LNCAP (cell line): ENCODE data around the gene DARS2.

Experiments
- TF ChIP-seq, protein P1 (sequence below): fragments of 450-650 bp; IDR thresholded peaks from 2 replicates; pipeline ENCODE4 v1.5.1; 2017; ENCODE audit warnings: mild to moderate bottlenecking

Gene DARS2

DNA sequence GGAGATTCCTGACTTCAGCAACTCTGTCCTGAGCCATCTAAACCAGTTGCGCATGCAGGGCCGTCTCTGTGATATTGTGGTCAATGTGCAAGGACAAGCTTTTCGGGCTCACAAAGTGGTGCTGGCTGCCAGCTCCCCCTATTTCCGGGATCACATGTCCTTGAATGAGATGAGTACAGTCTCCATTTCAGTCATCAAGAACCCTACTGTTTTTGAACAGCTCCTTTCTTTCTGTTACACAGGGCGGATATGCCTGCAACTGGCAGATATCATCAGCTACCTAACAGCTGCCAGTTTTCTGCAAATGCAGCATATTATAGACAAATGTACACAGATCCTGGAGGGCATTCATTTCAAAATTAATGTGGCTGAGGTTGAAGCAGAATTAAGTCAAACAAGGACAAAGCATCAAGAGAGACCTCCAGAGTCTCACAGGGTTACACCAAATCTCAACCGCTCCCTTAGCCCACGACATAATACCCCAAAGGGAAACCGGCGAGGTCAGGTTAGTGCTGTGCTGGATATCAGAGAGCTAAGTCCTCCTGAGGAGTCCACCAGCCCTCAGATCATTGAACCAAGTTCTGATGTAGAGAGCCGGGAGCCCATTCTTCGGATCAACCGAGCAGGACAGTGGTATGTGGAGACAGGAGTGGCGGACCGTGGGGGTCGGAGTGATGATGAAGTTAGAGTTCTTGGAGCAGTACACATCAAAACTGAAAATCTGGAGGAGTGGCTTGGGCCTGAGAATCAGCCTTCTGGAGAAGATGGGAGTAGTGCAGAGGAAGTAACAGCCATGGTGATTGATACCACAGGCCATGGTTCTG is 46.0 kb downstream of the DARS2 start:
- TF ChIP-seq, protein P1, sequence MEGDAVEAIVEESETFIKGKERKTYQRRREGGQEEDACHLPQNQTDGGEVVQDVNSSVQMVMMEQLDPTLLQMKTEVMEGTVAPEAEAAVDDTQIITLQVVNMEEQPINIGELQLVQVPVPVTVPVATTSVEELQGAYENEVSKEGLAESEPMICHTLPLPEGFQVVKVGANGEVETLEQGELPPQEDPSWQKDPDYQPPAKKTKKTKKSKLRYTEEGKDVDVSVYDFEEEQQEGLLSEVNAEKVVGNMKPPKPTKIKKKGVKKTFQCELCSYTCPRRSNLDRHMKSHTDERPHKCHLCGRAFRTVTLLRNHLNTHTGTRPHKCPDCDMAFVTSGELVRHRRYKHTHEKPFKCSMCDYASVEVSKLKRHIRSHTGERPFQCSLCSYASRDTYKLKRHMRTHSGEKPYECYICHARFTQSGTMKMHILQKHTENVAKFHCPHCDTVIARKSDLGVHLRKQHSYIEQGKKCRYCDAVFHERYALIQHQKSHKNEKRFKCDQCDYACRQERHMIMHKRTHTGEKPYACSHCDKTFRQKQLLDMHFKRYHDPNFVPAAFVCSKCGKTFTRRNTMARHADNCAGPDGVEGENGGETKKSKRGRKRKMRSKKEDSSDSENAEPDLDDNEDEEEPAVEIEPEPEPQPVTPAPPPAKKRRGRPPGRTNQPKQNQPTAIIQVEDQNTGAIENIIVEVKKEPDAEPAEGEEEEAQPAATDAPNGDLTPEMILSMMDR, result no peak

DNA sequence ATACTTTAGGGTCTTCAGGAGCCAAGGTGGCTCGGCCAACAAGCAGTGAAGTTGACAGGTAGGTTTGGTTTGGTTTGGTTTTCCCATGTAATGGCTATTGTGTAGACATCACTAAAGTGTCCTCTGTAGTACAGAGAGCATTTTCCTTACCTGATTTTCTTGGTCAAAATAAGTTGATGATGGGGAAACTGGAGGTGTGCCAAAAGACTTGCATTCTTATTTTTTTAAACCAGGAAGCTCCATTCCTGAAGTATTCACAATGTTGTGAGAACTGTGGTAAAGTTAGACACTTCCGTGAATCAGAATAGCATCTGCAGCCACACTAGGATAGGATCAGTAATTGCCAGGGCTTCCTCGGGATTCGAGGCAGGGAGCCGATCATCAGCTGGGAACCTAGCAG is 46.6 kb downstream of the DARS2 start:
- TF ChIP-seq, protein P1, result no peak

DNA sequence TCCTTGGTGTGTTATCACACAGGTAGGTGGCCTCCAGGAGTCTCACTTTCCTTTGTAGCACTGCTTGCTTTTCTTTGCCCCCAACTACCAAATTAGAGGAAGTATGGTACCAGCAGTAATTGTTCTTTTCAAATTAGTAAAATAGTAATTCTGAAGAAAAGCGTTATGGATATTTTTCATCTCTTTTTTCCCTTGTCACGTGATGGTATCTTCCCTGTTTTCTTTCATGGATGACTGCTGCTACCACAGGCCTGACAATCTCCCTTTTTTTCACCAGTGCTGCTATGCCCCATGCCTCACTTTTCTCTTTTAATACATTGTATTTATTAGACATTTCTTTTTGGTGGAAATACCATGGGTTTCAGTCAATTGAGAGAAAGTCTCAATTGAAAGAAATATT is 47.0 kb downstream of the DARS2 start:
- TF ChIP-seq, protein P1, result no peak

DNA sequence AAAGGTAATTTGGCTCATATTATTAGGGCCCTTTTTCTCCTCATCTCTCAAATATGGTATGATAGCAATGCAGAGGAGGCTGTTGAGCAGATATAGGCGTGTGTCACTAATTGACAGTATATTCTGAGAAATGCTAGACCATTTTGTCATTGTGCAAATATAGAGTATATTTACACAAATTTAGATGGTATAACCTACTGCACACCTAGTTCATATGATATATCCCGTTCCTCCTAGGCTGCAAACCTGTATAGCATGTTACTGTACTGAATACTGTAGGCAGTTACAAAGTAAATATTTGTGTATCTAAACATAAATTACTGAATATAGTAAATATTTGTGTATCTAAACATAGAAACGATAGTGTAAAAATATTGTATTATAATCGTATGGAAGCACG is 52.3 kb downstream of the DARS2 start:
- TF ChIP-seq, protein P1, result no peak

DNA sequence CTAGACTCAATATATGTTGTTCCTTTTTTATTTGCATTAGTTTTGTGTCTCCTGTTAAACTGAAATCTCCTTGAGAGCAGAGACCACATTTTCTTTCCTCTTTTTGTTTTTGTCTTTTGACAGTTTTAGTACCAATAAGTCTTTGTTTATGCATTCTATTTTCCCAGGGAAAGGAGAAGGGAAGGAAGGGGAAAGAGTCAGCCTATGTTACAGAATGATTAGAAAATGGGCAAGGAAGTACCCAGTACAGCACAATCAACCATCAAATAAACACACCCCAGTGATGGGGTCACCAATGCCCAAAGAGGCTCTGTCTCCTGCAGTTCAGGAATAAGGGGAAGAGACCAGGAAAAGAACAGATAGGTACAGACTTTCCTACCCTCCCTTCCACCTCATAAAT is 53.8 kb downstream of the DARS2 start:
- TF ChIP-seq, protein P1, result no peak

DNA sequence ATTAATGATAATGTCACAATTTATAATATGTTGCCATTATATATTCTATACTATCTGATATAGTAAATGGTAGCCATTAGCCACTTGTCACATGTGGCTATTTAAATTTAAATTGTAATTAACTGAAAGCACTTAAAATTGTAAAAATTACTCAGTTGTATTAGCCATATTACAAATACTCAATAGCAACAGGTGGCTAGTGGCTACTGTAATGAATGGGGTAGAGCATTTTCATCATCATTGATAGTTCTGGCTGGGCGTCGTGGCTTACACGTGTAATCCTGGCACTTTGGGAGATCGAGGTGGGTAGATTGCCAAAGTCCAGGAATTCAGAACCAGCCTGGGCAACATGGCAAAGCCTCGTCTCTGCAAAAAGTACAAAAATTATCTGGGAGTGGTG is 60.2 kb downstream of the DARS2 start:
- TF ChIP-seq, protein P1, result no peak

- TF ChIP-seq, protein P1, result no peak
These were observed 62.5 kb downstream of the DARS2 start for GRCh38 chr1:173886746-173887611.
